Activated CD8-positive, alpha-beta memory T cell treated with anti-CD3 and anti-CD28 coated beads, Interleukin-2, amount 50 U/mL, for 1 hour (primary cell): ENCODE data around the gene STXBP6.

Experiments used
- DNase-seq: peaks from one replicate; pipeline ENCODE4 v3.0.0-alpha.2; 2020; ENCODE audit errors: extremely low read depth

STXBP6 gene

GRCh38 chr14:25049568-25050268 lies at the start of gene STXBP6:
Gene STXBP6 (minus strand): TSS chr14:25050147. CDS start chr14:24974818, 75,329 bp downstream.
- no peak for DNase-seq

GRCh38 chr14:25097120-25097519 lies 47.2 kb upstream of the STXBP6 start:
- DNase-seq = no peak

- DNase-seq = no peak
Observed at GRCh38 chr14:25095736-25096437, 45.9 kb upstream of the STXBP6 start.

GRCh38 chr14:25094171-25094907 lies 44.4 kb upstream of the STXBP6 start:
- DNase-seq = no peak

- DNase-seq = no peak
Observed at GRCh38 chr14:25092258-25092740, 42.4 kb upstream of the STXBP6 start.

- no peak for DNase-seq
Observed at GRCh38 chr14:25090716-25091454, 40.9 kb upstream of the STXBP6 start.

- no peak for DNase-seq
Observed at GRCh38 chr14:25090256-25090655, 40.3 kb upstream of the STXBP6 start.

- DNase-seq = no peak
Observed at GRCh38 chr14:25089496-25089895, 39.5 kb upstream of the STXBP6 start.

- DNase-seq = no peak
Observed at GRCh38 chr14:25086821-25087396, 37.0 kb upstream of the STXBP6 start.

- DNase-seq = no peak
Observed at GRCh38 chr14:25086081-25086480, 36.1 kb upstream of the STXBP6 start.

GRCh38 chr14:25080682-25081081 lies 30.7 kb upstream of the STXBP6 start:
- DNase-seq = no peak

- DNase-seq = no peak
Observed at GRCh38 chr14:25079311-25079710, 29.4 kb upstream of the STXBP6 start.

- no peak for DNase-seq
Observed at GRCh38 chr14:25074099-25074685, 24.2 kb upstream of the STXBP6 start.

- no peak for DNase-seq
Observed at GRCh38 chr14:25069879-25070278, 19.9 kb upstream of the STXBP6 start.

- no peak for DNase-seq
Observed at GRCh38 chr14:25067600-25067999, 17.7 kb upstream of the STXBP6 start.

GRCh38 chr14:25062022-25062321 lies 12.0 kb upstream of the STXBP6 start:
- DNase-seq = no peak

- DNase-seq = no peak
Observed at GRCh38 chr14:25056688-25057078, 6.7 kb upstream of the STXBP6 start.

- DNase-seq = no peak
Observed at GRCh38 chr14:25055992-25056687, 6.2 kb upstream of the STXBP6 start.

GRCh38 chr14:25055005-25055404 lies 5.1 kb upstream of the STXBP6 start:
- DNase-seq = no peak

GRCh38 chr14:25053585-25053984 lies 3.6 kb upstream of the STXBP6 start:
- DNase-seq = no peak

- DNase-seq = no peak
Observed at GRCh38 chr14:25052921-25053320, 3.0 kb upstream of the STXBP6 start.
